Naive thymus-derived CD4-positive, alpha-beta T cell (primary cell): ENCODE data around the gene DOCK4. TPM values are rescaled to one million over a fixed set of nuclear protein-coding genes. Genes with fewer than 3 reads are reported as not detected.

Experiments
- ATAC-seq: fragments of 150-1000 bp; cut with Tn5 transposase; 2 replicates; pipeline ENCODE4 v1.10.0; 2021; ENCODE audit warnings: mild to moderate bottlenecking, moderate library complexity
- CTCF ChIA-PET: fragments of 350-600 bp; sonication (Branson Sonifier 250); formaldehyde crosslinking; loops from one replicate; lab custom pipeline; 2021; ENCODE audit warnings: antibody characterized with exemption; lab: Charles Lee
- POLR2A ChIA-PET: fragments of 350-600 bp; sonication (Branson Sonifier 250); formaldehyde crosslinking; loops from one replicate; lab custom pipeline; 2021; ENCODE audit warnings: antibody characterized with exemption, inconsistent platforms; lab: Charles Lee
- DNase-seq, 9 donors: peaks; one replicate each; pipeline versions ENCODE4 v3.0.0 to v3.0.0-alpha.2; 2020 to 2022; ENCODE audit warnings: mixed read lengths in 1 of 9
- H3K27ac ChIP-seq: one replicate; pipeline ENCODE4 v1.7.0; 2013; ENCODE audit warnings: mild to moderate bottlenecking, low read depth, low read length, moderate library complexity
- H3K27me3 ChIP-seq, 2 donors: one replicate each; pipeline ENCODE4 v1.7.0; 2013; ENCODE audit warnings: low read length in 2 of 2, mild to moderate bottlenecking in 2 of 2, moderate library complexity in 2 of 2; ENCODE audit not compliant: control insufficient read depth in 2 of 2, insufficient read depth in 2 of 2
- H3K36me3 ChIP-seq, 3 experiments: 1 replicate in 2 of 3; 2 replicates in 1 of 3; pipeline ENCODE4 v1.7.0; 2013; ENCODE audit warnings: low read length in 3 of 3, mild to moderate bottlenecking in 3 of 3, moderate library complexity in 1 of 3; ENCODE audit not compliant: insufficient read depth in 3 of 3, control insufficient read depth in 2 of 3
- H3K4me1 ChIP-seq, 2 donors: one replicate each; pipeline ENCODE4 v1.7.0; 2013; ENCODE audit warnings: low read length in 2 of 2, mild to moderate bottlenecking in 2 of 2, moderate library complexity in 1 of 2; ENCODE audit not compliant: control insufficient read depth in 2 of 2, insufficient read depth in 2 of 2
- H3K4me3 ChIP-seq: 2 replicates; pipeline ENCODE4 v1.7.0; 2013; ENCODE audit warnings: mild to moderate bottlenecking, low read length
- H3K9me3 ChIP-seq, 3 experiments: 1 replicate in 2 of 3; 2 replicates in 1 of 3; pipeline ENCODE4 v1.7.0; 2013; ENCODE audit warnings: low read length in 3 of 3; ENCODE audit not compliant: control insufficient read depth in 2 of 3
- H3K27ac Mint-ChIP-seq, 9 donors: one replicate each; pipeline ENCODE4 v1.8.0; 2020 to 2022; ENCODE audit warnings: mixed read lengths in 9 of 9, mild to moderate bottlenecking in 8 of 9, moderate library complexity in 5 of 9, inconsistent platforms in 2 of 9
- H3K27me3 Mint-ChIP-seq, 5 donors: one replicate each; pipeline ENCODE4 v1.8.0; 2021 to 2022; ENCODE audit warnings: mixed read lengths in 5 of 5, mild to moderate bottlenecking in 1 of 5
- H3K36me3 Mint-ChIP-seq, 5 donors: one replicate each; pipeline ENCODE4 v1.8.0; 2020 to 2022; ENCODE audit warnings: mixed read lengths in 5 of 5, mild to moderate bottlenecking in 3 of 5, inconsistent platforms in 1 of 5
- H3K4me1 Mint-ChIP-seq, 7 donors: one replicate each; pipeline ENCODE4 v1.8.0; 2020 to 2022; ENCODE audit warnings: mixed read lengths in 7 of 7, mild to moderate bottlenecking in 3 of 7, inconsistent platforms in 1 of 7
- H3K4me3 Mint-ChIP-seq, 10 donors: one replicate each; pipeline ENCODE4 v1.8.0; 2020 to 2022; ENCODE audit warnings: mild to moderate bottlenecking in 10 of 10, mixed read lengths in 10 of 10, moderate library complexity in 6 of 10, inconsistent platforms in 2 of 10
- H3K9me3 Mint-ChIP-seq, 11 donors: one replicate each; pipeline ENCODE4 v1.8.0; 2020 to 2022; ENCODE audit warnings: mixed read lengths in 11 of 11, mild to moderate bottlenecking in 4 of 11, inconsistent platforms in 1 of 11, moderate library complexity in 1 of 11
- intact Hi-C, 2 donors: fragments of 100-400 bp; cut with micrococcal nuclease; formaldehyde crosslinking; loops; one replicate each; pipeline ENCODE4 v1.15.1; 2023
- polyA plus RNA-seq, 2 donors: library from polyadenylated mRNA; unstranded; fragments of 300-500 nt; fragmentation: Illumina TruSeq; gene quantifications; one replicate each; pipeline ENCODE4 v1.2.3, GENCODE V29; 2021
- total RNA-seq, 6 experiments: library from RNA in 5 of 6; stranded (reverse) in 5 of 6; gene quantifications; 1 replicate in 5 of 6; 2 replicates in 1 of 6; pipeline ENCODE4 v1.2.3 and lab custom pipeline; 2021 to 2026

Gene DOCK4
- total and polyA plus RNA-seq, 7 experiments from 2014 or later = 0.16 to 3.1 (median 2.2) TPM; not detected in 1

DNA sequence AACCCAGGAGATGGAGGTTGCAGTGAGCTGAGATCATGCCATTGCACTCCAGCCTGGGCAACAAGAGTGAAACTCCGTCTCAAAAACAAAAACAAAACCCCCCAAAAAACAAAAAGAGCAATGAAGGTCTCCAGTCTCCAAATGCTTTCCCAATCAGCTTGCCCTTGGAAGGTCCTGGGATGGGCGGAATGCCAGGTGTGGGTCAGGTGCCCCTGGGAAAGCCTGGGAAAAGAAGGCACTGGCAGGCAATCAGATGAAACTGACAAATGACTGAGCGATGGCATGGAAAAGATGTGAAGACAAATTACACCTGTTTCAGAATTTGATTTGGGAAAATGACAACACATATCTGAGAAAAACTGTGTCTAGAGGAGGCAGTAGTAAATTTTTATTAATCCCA is 433.5 kb downstream of the DOCK4 start:
- no peak for DNase-seq
- no peak overlapping the region for H3K27ac Mint-ChIP-seq
- Histone ChIP-seq H3K27ac (no peak overlapping the region), H3K4me3 (no peak overlapping the region), H3K9me3 (no peaks in the 10 kb centered on the region), H3K27me3 (no peaks in the 10 kb centered on the region), H3K36me3 (no peaks in the 10 kb centered on the region), H3K4me1 (no peaks in the 10 kb centered on the region)
- H3K36me3 Mint-ChIP-seq = peaks cover 0 to 4% (median 0%) of the 10 kb centered on the region in 5 donors
- H3K4me1 Mint-ChIP-seq = no peaks in the 10 kb centered on the region
- ChIA-PET CTCF (no interaction called here), POLR2A (no interaction called here)
- H3K9me3 Mint-ChIP-seq = peaks cover 0 to 26% (median 6%) of the 10 kb centered on the region in 11 donors
- H3K27me3 Mint-ChIP-seq = peaks cover 0 to 15% (median 5%) of the 10 kb centered on the region in 5 donors
- no peak overlapping the region for H3K4me3 Mint-ChIP-seq
- ATAC-seq = no peak
- intact Hi-C loops = no loop called here

- Mint-ChIP-seq H3K4me1 (no peaks in the 10 kb centered on the region), H3K27me3 (peaks cover 0 to 15% (median 5%) of the 10 kb centered on the region in 5 donors), H3K4me3 (no peak overlapping the region), H3K9me3 (peaks cover 0 to 18% (median 6%) of the 10 kb centered on the region in 11 donors), H3K27ac (no peak overlapping the region), H3K36me3 (peaks cover 0 to 4% (median 0%) of the 10 kb centered on the region in 5 donors)
- no peak overlapping the region for H3K27ac ChIP-seq
- H3K27me3 ChIP-seq = no peaks in the 10 kb centered on the region
- ChIA-PET POLR2A (no interaction called here), CTCF (no interaction called here)
- H3K9me3 ChIP-seq = no peaks in the 10 kb centered on the region
- no peak for DNase-seq
- no peak overlapping the region for H3K4me3 ChIP-seq
- no peak for ATAC-seq
- intact Hi-C loops = no loop called here
- H3K36me3 ChIP-seq = no peaks in the 10 kb centered on the region
- H3K4me1 ChIP-seq = no peaks in the 10 kb centered on the region
Observed at GRCh38 chr7:111771638-111772037, 434.6 kb downstream of the DOCK4 start.

DNA sequence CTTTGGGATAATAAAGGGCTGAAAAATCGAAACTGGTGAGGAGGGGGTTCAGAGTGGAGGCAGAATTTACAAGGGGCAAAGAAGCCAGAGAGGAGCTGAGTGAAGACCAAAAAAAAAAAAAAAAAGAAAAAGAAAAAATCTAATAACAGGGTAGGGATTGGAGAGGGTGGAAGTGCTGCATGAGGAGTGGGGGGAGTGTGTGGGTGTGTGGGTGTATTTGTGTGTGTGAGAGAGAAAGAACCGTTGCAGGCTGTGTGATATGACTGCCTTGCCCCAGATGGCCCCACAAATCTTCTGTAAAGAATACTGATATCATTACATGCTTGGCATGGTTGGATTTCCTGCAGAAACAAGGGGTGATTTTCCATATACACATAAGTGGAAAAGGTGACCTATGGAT is 436.1 kb downstream of the DOCK4 start:
- Mint-ChIP-seq H3K4me1 (no peaks in the 10 kb centered on the region), H3K4me3 (no peak overlapping the region), H3K9me3 (peaks cover 0 to 8% (median 0%) of the 10 kb centered on the region in 11 donors), H3K36me3 (no peaks in the 10 kb centered on the region), H3K27me3 (peaks cover 0 to 12% (median 5%) of the 10 kb centered on the region in 5 donors), H3K27ac (no peak overlapping the region)
- ATAC-seq (no peak), DNase-seq (no peak)
- Histone ChIP-seq H3K4me3 (no peak overlapping the region), H3K4me1 (no peaks in the 10 kb centered on the region), H3K27me3 (no peaks in the 10 kb centered on the region), H3K27ac (no peak overlapping the region), H3K36me3 (no peaks in the 10 kb centered on the region), H3K9me3 (no peaks in the 10 kb centered on the region)
- intact Hi-C loops = no loop called here
- POLR2A ChIA-PET = no interaction called here
- CTCF ChIA-PET = no interaction called here

- H3K9me3 ChIP-seq = no peaks in the 10 kb centered on the region
- ChIA-PET POLR2A (no interaction called here), CTCF (interaction anchor here (0.5 kb wide), 1 partner anchor 130 kb away, joined by 5 read pairs; no protein-coding TSS in a partner anchor)
- Mint-ChIP-seq H3K4me3 (no peak overlapping the region), H3K27ac (no peak overlapping the region), H3K9me3 (no peaks in the 10 kb centered on the region), H3K36me3 (no peaks in the 10 kb centered on the region), H3K4me1 (no peaks in the 10 kb centered on the region), H3K27me3 (peaks cover 0 to 7% (median 0%) of the 10 kb centered on the region in 5 donors)
- H3K4me3 ChIP-seq = no peak overlapping the region
- no peak overlapping the region for H3K27ac ChIP-seq
- DNase-seq (no peak), ATAC-seq (no peak)
- no peaks in the 10 kb centered on the region for H3K27me3 ChIP-seq
- no peaks in the 10 kb centered on the region for H3K36me3 ChIP-seq
- no peaks in the 10 kb centered on the region for H3K4me1 ChIP-seq
- intact Hi-C loops = no loop called here
Observed at GRCh38 chr7:111765751-111766643, 440.2 kb downstream of the DOCK4 start.

- no peak overlapping the region for H3K4me3 ChIP-seq
- H3K4me1 ChIP-seq = no peaks in the 10 kb centered on the region
- no peak overlapping the region for H3K27ac ChIP-seq
- no peaks in the 10 kb centered on the region for H3K9me3 Mint-ChIP-seq
- no peak overlapping the region for H3K4me3 Mint-ChIP-seq
- CTCF ChIA-PET = no interaction called here
- no peaks in the 10 kb centered on the region for H3K36me3 Mint-ChIP-seq
- no peaks in the 10 kb centered on the region for H3K27me3 ChIP-seq
- DNase-seq (no peak), ATAC-seq (no peak)
- H3K9me3 ChIP-seq = no peaks in the 10 kb centered on the region
- H3K4me1 Mint-ChIP-seq = no peaks in the 10 kb centered on the region
- H3K27ac Mint-ChIP-seq = no peak overlapping the region
- intact Hi-C loops = no loop called here
- no peaks in the 10 kb centered on the region for H3K27me3 Mint-ChIP-seq
- POLR2A ChIA-PET = no interaction called here
- no peaks in the 10 kb centered on the region for H3K36me3 ChIP-seq
Observed at GRCh38 chr7:111763221-111763801, 442.9 kb downstream of the DOCK4 start.

DNA sequence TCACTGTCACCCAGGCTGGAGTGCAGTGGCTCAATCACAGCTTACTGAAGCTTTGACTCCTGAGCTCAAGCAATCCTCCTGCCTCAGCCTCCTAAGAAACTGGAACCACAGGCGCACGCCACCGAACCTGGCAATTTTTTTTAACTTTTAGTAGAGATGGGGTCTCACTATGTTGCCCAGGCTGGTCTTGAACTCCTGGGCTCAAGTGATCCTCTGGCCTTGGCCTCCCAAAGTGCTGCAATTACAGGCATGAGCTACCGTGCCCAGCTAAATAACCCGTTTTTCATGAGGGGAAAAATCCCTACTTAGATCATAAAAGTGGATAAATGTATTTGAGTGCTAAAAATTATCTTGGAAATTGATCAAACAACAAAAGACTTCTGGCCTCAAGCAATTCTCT is 443.4 kb downstream of the DOCK4 start:
- Histone ChIP-seq H3K9me3 (no peaks in the 10 kb centered on the region), H3K4me1 (no peaks in the 10 kb centered on the region), H3K4me3 (no peak overlapping the region), H3K27ac (no peak overlapping the region), H3K36me3 (no peaks in the 10 kb centered on the region), H3K27me3 (no peaks in the 10 kb centered on the region)
- Mint-ChIP-seq H3K4me1 (no peaks in the 10 kb centered on the region), H3K4me3 (no peak overlapping the region), H3K9me3 (no peaks in the 10 kb centered on the region), H3K27me3 (no peaks in the 10 kb centered on the region), H3K27ac (no peak overlapping the region), H3K36me3 (no peaks in the 10 kb centered on the region)
- DNase-seq (no peak), ATAC-seq (no peak)
- CTCF ChIA-PET = interaction anchor here (1.4 kb wide), 1 partner anchor 10 kb away, joined by 3 read pairs; no protein-coding TSS in a partner anchor
- POLR2A ChIA-PET = no interaction called here
- intact Hi-C loops = no loop called here
